Vagina (tissue), 2 donors: ENCODE measurements around the gene REPS1. TPM values are rescaled to one million over a fixed set of nuclear protein-coding genes. Genes with fewer than 3 reads are reported as not detected.

Source experiments
- DNase-seq, 2 donors: peaks; one replicate each; pipeline ENCODE4 v3.0.0-alpha.2; 2017; ENCODE audit errors: extremely low spot score in 2 of 2
- H3K27ac ChIP-seq: fragments of 200-600 bp; sonication (generic); one replicate; pipeline ENCODE4 v1.5.1; 2019
- H3K27me3 ChIP-seq: fragments of 200-600 bp; sonication (generic); one replicate; pipeline ENCODE4 v1.5.1; 2019
- H3K36me3 ChIP-seq, 2 donors: fragments of 200-600 bp; sonication (generic); one replicate each; pipeline ENCODE4 v1.5.1; 2017 to 2019
- H3K4me1 ChIP-seq: fragments of 200-600 bp; sonication (generic); one replicate; pipeline ENCODE4 v1.5.1; 2019
- H3K4me3 ChIP-seq, 2 donors: fragments of 200-600 bp; sonication (generic); 1 replicate in 1 of 2; 2 replicates in 1 of 2; pipeline ENCODE4 v1.5.1; 2016 to 2019
- H3K9me3 ChIP-seq: fragments of 200-600 bp; sonication (generic); one replicate; pipeline ENCODE4 v1.5.1; 2019
- CTCF ChIP-seq, 3 experiments: fragments of 450-650 bp in 2 of 3; fragments of 200-600 bp in 1 of 3; sonication (generic) in 1 of 3; IDR thresholded peaks; one replicate each; pipeline ENCODE4 v1.5.1; 2017 to 2019; ENCODE audit warnings: antibody characterized with exemption in 3 of 3, mild to moderate bottlenecking in 2 of 3, moderate library complexity in 2 of 3
- POLR2A ChIP-seq, 2 donors: fragments of 450-650 bp; IDR thresholded peaks; one replicate each; pipeline ENCODE4 v1.6.1; 2017; ENCODE audit warnings: antibody characterized with exemption in 2 of 2, mild to moderate bottlenecking in 2 of 2, moderate library complexity in 2 of 2
- POLR2AphosphoS5 ChIP-seq, 2 donors: sonication (generic); formaldehyde crosslinking; IDR thresholded peaks; one replicate each; pipeline ENCODE4 v1.9.0; 2017; ENCODE audit warnings: antibody characterized with exemption in 2 of 2, mild to moderate bottlenecking in 2 of 2, low read depth in 1 of 2; ENCODE audit not compliant: insufficient read depth in 1 of 2
- intact Hi-C: fragments of 100-400 bp; cut with DNase I; formaldehyde crosslinking; loops from one replicate; pipeline ENCODE4 v1.15.1; 2023
- total RNA-seq: library from RNA; depleted of rRNA; stranded (reverse); fragments of >200 nt; gene quantifications from one replicate; pipeline ENCODE4 v1.2.3, GENCODE V29; 2016

Gene REPS1
- total RNA-seq, 1 donor from 2014 or later, result 96.5 TPM

GRCh38 chr6:138862456-138862855 lies 125.6 kb downstream of the REPS1 start:
- no peaks in the 10 kb centered on the region for H3K4me1 ChIP-seq
- H3K9me3 ChIP-seq, result no peaks in the 10 kb centered on the region
- TF ChIP-seq CTCF (IDR thresholded peaks at IDR 0.05) (no peak), POLR2A (IDR thresholded peaks at IDR 0.05) (no peak), POLR2AphosphoS5 (IDR thresholded peaks at IDR 0.05; ENCODE audit: insufficient read depth in 1 of 2, low read depth in 1 of 2) (no peak)
- DNase-seq, result no peak
- H3K27me3 ChIP-seq, result no peaks in the 10 kb centered on the region
- intact Hi-C loops, result no loop called here
- H3K27ac ChIP-seq, result no peak overlapping the region
- H3K4me3 ChIP-seq, result no peak overlapping the region
- no peaks in the 10 kb centered on the region for H3K36me3 ChIP-seq

GRCh38 chr6:138857775-138858174 lies 130.3 kb downstream of the REPS1 start:
- no peaks in the 10 kb centered on the region for H3K9me3 ChIP-seq
- intact Hi-C loops, result no loop called here
- TF ChIP-seq POLR2AphosphoS5 (IDR thresholded peaks at IDR 0.05; ENCODE audit: insufficient read depth in 1 of 2, low read depth in 1 of 2), result no peak
- no peak for TF ChIP-seq CTCF (IDR thresholded peaks at IDR 0.05)
- no peak for TF ChIP-seq POLR2A (IDR thresholded peaks at IDR 0.05)
- H3K27ac ChIP-seq, result no peak overlapping the region
- no peaks in the 10 kb centered on the region for H3K36me3 ChIP-seq
- H3K4me1 ChIP-seq, result no peaks in the 10 kb centered on the region
- H3K4me3 ChIP-seq, result no peak overlapping the region
- no peak for DNase-seq
- no peaks in the 10 kb centered on the region for H3K27me3 ChIP-seq

- Histone ChIP-seq H3K27me3 (no peaks in the 10 kb centered on the region), H3K4me3 (no peak overlapping the region), H3K36me3 (no peaks in the 10 kb centered on the region), H3K4me1 (no peaks in the 10 kb centered on the region), H3K27ac (no peak overlapping the region), H3K9me3 (no peaks in the 10 kb centered on the region)
- DNase-seq, result no peak
- no peak for TF ChIP-seq POLR2A (IDR thresholded peaks at IDR 0.05)
- no peak for TF ChIP-seq CTCF (IDR thresholded peaks at IDR 0.05)
- TF ChIP-seq POLR2AphosphoS5 (IDR thresholded peaks at IDR 0.05; ENCODE audit: insufficient read depth in 1 of 2, low read depth in 1 of 2), result no peak
- intact Hi-C loops, result no loop called here
Measured at GRCh38 chr6:138856654-138857053, 131.4 kb downstream of the REPS1 start.

Other genes with a start within 250 kb of the REPS1 start
- 11.0 TPM for gene CCDC28A, start 214.5 kb downstream of the REPS1 start, total RNA-seq
- gene ECT2L, start 192.2 kb downstream of the REPS1 start, total RNA-seq, result not detected
- gene ABRACL, start 40.5 kb upstream of the REPS1 start, total RNA-seq, result 14.0 TPM
- 35.8 TPM for gene HECA, start 146.8 kb upstream of the REPS1 start, total RNA-seq